HepG2 (cell line): Measurements from ENCODE around the gene TGM2.

ENCODE experiments used
- POLR2A ChIP-seq, 2 experiments: IDR thresholded peaks; 2 replicates each; pipeline ENCODE4 v1.6.1; 2011; ENCODE audit warnings: low read depth in 2 of 2, low read length in 2 of 2, mild to moderate bottlenecking in 1 of 2, moderate library complexity in 1 of 2; ENCODE audit not compliant: insufficient read depth in 1 of 2
- TEAD3 ChIP-seq: optimal IDR thresholded peaks from 2 replicates; pipeline ENCODE3; 2016; ENCODE audit warnings: borderline replicate concordance
- ZNF775 ChIP-seq: sonication (generic); formaldehyde crosslinking; IDR thresholded peaks from 2 replicates; pipeline ENCODE4 v1.4.0; 2020; ENCODE audit warnings: missing genetic modification reagents, mild to moderate bottlenecking, moderate library complexity, borderline replicate concordance

DNA sequence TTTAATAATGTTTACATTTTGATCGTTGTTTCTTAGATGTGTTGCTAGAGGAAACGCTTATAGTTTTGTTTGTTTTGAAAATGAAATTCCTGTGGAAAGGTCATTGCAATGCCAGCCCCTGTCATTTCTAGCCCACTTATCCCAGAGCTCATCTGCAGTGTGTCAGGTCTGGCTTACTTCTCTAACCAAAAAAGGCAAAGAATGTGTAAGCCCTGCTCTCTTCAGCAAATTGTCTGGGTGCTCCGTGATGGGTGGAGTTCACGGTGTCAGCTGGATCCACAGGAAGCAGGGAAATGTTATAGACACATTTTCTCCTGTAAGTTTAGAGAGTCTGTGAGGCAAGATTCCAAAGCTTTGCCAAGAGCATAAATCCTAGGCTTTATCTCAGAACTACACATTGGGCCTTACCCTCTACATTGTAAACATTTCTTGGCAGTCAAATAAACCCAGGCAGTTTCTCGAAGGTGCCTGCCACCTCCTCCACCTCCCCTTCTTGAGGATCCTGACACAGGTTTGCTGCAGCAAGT is 80.6 kb downstream of the TGM2 start:
- TF ChIP-seq ZNF775 (no peak), TEAD3 (CRISPR knock-in tag) (peak; percentile 34), POLR2A (IDR thresholded peaks at IDR 0.05; ENCODE audit: insufficient read depth in 1 of 2, low read depth in 2 of 2, low read length in 2 of 2) (no peak)
